Mesendoderm (in vitro differentiated cells): ENCODE data around the gene SIGLEC5.

Experiments
- DNase-seq: peaks from one replicate; pipeline ENCODE4 v3.0.0; 2013
- H2AK5ac ChIP-seq: 2 replicates; pipeline ENCODE4 v1.6.1; 2013; ENCODE audit warnings: low read length, inconsistent platforms
- H2BK120ac ChIP-seq: 2 replicates; pipeline ENCODE4 v1.6.1; 2013; ENCODE audit warnings: low read depth, mild to moderate bottlenecking, low read length, moderate library complexity, mixed read lengths
- H2BK15ac ChIP-seq: replicated peaks from 2 replicates; pipeline ENCODE4 v1.6.1; 2013; ENCODE audit warnings: low read depth, mild to moderate bottlenecking, moderate library complexity
- H2BK5ac ChIP-seq: 2 replicates; pipeline ENCODE4 v1.6.1; 2013; ENCODE audit warnings: low read length, inconsistent platforms
- H3K18ac ChIP-seq: 2 replicates; pipeline ENCODE4 v1.6.1; 2013; ENCODE audit warnings: mild to moderate bottlenecking, low read length, mixed read lengths
- H3K23ac ChIP-seq: one replicate; pipeline ENCODE4 v1.6.1; 2013; ENCODE audit warnings: low read length
- H3K27ac ChIP-seq: 2 replicates; pipeline ENCODE4 v1.5.1; 2013; ENCODE audit warnings: low read depth, mild to moderate bottlenecking, inconsistent platforms, low read length, moderate library complexity
- H3K27me3 ChIP-seq: 2 replicates; pipeline ENCODE4 v1.6.1; 2013; ENCODE audit warnings: low read length, control low read depth, mild to moderate bottlenecking, inconsistent platforms; ENCODE audit not compliant: insufficient read depth, poor library complexity
- H3K36me3 ChIP-seq: 2 replicates; pipeline ENCODE4 v1.6.1; 2013; ENCODE audit warnings: low read length, inconsistent platforms; ENCODE audit not compliant: control insufficient read depth, insufficient read depth
- H3K4ac ChIP-seq: one replicate; pipeline ENCODE4 v1.6.1; 2013; ENCODE audit warnings: low read depth, mild to moderate bottlenecking, low read length, moderate library complexity
- H3K4me1 ChIP-seq: 2 replicates; pipeline ENCODE4 v1.6.1; 2013; ENCODE audit warnings: low read depth, low read length, inconsistent platforms; ENCODE audit not compliant: control insufficient read depth
- H3K4me2 ChIP-seq: 2 replicates; pipeline ENCODE4 v1.6.1; 2013; ENCODE audit warnings: low read length
- H3K4me3 ChIP-seq: 2 replicates; pipeline ENCODE4 v1.5.1; 2013; ENCODE audit warnings: mild to moderate bottlenecking, low read length
- H3K56ac ChIP-seq: one replicate; pipeline ENCODE4 v1.6.1; 2013; ENCODE audit warnings: low read length
- H3K79me1 ChIP-seq: 2 replicates; pipeline ENCODE4 v1.6.1; 2013; ENCODE audit warnings: low read length, inconsistent platforms
- H3K79me2 ChIP-seq: 2 replicates; pipeline ENCODE4 v1.6.1; 2013; ENCODE audit warnings: mild to moderate bottlenecking, low read length; ENCODE audit not compliant: control insufficient read depth, insufficient read depth
- H3K9ac ChIP-seq: 2 replicates; pipeline ENCODE4 v1.6.1; 2013; ENCODE audit warnings: low read length, inconsistent platforms
- H4K5ac ChIP-seq: one replicate; pipeline ENCODE4 v1.6.1; 2013; ENCODE audit warnings: low read length
- H4K8ac ChIP-seq: one replicate; pipeline ENCODE4 v1.6.1; 2013; ENCODE audit warnings: low read depth, mild to moderate bottlenecking, control low read depth, low read length, moderate library complexity
- WGBS: extraction: QIAGEN DNeasy Blood & Tissue Kit; methylation state at CpG from one replicate; pipeline ENCODE4 v1.1.7; 2013; ENCODE audit warnings: low lambda C conversion rate, missing lambda C conversion rate; ENCODE audit not compliant: insufficient coverage; ENCODE audit errors: extremely low coverage; 5-methylcytosine and 5-hydroxymethylcytosine counted together

The SIGLEC5 gene

DNA sequence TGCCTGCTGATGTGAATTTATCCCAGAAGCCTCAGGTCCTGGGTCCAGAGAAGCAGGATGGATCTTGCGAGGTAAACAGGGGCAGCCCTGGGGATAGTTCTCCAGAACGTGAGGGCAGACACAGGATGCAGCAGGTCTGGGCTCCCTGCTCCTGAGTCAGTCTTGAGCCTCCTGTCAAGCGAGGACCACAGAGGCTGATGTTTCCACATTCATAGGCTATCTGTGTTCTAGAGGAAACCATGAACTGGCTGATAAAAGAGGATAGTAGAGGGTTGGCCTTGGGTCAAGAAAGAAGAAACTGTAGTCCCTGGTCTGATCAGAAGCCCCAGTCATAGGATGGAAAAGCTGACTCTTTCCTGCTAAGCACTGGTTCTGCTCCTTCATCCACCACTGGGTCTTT is 56.9 kb downstream of the SIGLEC5 start:
- WGBS, result no CpG with 5 or more reads among the region's 3 CpGs
- Histone ChIP-seq H3K27me3 (no peaks in the 10 kb centered on the region), H3K36me3 (no peaks in the 10 kb centered on the region), H2AK5ac (no peak overlapping the region), H3K4me1 (peaks cover 2% of the 10 kb centered on the region), H3K4me3 (no peak overlapping the region), H3K79me2 (peaks cover 2% of the 10 kb centered on the region), H3K18ac (no peak overlapping the region), H3K9ac (no peak overlapping the region), H2BK15ac (no peak overlapping the region), H3K23ac (no peak overlapping the region), H3K56ac (no peak overlapping the region), H4K5ac (no peak overlapping the region), H2BK120ac (no peak overlapping the region), H2BK5ac (no peak overlapping the region), H3K4ac (no peak overlapping the region), H3K79me1 (peaks cover 5% of the 10 kb centered on the region), H4K8ac (no peak overlapping the region), H3K27ac (no peak overlapping the region), H3K4me2 (no peak overlapping the region)
- DNase-seq, result no peak

DNA sequence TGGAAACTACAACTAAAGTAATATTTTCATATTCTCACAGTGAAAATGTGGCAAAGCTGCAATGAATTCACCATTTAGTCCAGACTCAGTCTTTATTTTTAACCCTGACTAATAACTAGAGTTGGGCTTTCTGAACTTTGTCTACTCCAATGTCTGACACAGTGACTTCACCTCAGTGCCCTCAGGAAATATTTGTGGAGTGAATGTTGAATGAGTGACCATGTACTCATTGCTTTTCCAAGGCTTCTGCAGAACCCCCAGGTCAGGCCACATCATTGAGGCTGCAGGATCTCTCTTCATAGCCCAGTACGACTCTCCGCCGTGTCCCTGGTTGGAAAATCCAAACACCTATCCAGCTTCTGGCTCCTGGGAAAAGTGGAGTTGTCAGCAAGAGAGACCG is 57.3 kb downstream of the SIGLEC5 start:
- no peak overlapping the region for H3K23ac ChIP-seq
- no peak overlapping the region for H3K18ac ChIP-seq
- no peak overlapping the region for H4K5ac ChIP-seq
- H3K56ac ChIP-seq, result no peak overlapping the region
- H3K9ac ChIP-seq, result no peak overlapping the region
- no peak overlapping the region for H2BK120ac ChIP-seq
- no peak overlapping the region for H3K27ac ChIP-seq
- no peak overlapping the region for H3K4me2 ChIP-seq
- H3K4me1 ChIP-seq, result peaks cover 2% of the 10 kb centered on the region
- H3K27me3 ChIP-seq, result no peaks in the 10 kb centered on the region
- no peak overlapping the region for H4K8ac ChIP-seq
- no peak overlapping the region for H2BK5ac ChIP-seq
- WGBS, result no CpG with 5 or more reads among the region's 4 CpGs
- no peak for DNase-seq
- no peaks in the 10 kb centered on the region for H3K36me3 ChIP-seq
- peaks cover 5% of the 10 kb centered on the region for H3K79me1 ChIP-seq
- H2BK15ac ChIP-seq, result no peak overlapping the region
- H3K4me3 ChIP-seq, result no peak overlapping the region
- H3K79me2 ChIP-seq, result peaks cover 2% of the 10 kb centered on the region
- H2AK5ac ChIP-seq, result no peak overlapping the region
- no peak overlapping the region for H3K4ac ChIP-seq

DNA sequence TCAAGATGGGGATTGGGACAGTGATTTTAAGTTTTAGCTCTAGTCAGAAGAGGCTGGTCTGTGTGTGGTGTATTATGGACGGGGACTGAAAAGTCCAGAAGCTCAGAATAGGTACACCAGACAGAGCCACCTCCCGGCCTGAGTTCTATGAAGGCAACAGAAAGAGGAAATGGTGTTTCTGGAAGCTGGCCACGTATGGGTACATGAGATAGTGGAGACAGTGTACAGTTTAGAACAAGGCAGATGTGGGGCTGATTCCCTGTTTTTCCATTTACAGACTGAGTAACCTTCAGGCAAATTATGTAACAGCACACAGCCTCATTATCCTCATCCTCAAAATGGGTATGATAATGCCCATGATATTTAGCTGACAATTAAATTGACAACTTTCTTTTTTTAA is 57.8 kb downstream of the SIGLEC5 start:
- no peak overlapping the region for H2BK120ac ChIP-seq
- no peak overlapping the region for H3K4me3 ChIP-seq
- no peak for DNase-seq
- no peak overlapping the region for H4K8ac ChIP-seq
- peaks cover 2% of the 10 kb centered on the region for H3K4me1 ChIP-seq
- no CpG with 5 or more reads among the region's 3 CpGs for WGBS
- H3K56ac ChIP-seq, result no peak overlapping the region
- H3K9ac ChIP-seq, result no peak overlapping the region
- H3K36me3 ChIP-seq, result no peaks in the 10 kb centered on the region
- H2BK15ac ChIP-seq, result no peak overlapping the region
- H3K79me2 ChIP-seq, result peaks cover 2% of the 10 kb centered on the region
- peaks cover 5% of the 10 kb centered on the region for H3K79me1 ChIP-seq
- H3K27me3 ChIP-seq, result no peaks in the 10 kb centered on the region
- H2AK5ac ChIP-seq, result no peak overlapping the region
- no peak overlapping the region for H4K5ac ChIP-seq
- H3K4ac ChIP-seq, result no peak overlapping the region
- H2BK5ac ChIP-seq, result no peak overlapping the region
- no peak overlapping the region for H3K27ac ChIP-seq
- H3K23ac ChIP-seq, result no peak overlapping the region
- no peak overlapping the region for H3K4me2 ChIP-seq
- H3K18ac ChIP-seq, result no peak overlapping the region

DNA sequence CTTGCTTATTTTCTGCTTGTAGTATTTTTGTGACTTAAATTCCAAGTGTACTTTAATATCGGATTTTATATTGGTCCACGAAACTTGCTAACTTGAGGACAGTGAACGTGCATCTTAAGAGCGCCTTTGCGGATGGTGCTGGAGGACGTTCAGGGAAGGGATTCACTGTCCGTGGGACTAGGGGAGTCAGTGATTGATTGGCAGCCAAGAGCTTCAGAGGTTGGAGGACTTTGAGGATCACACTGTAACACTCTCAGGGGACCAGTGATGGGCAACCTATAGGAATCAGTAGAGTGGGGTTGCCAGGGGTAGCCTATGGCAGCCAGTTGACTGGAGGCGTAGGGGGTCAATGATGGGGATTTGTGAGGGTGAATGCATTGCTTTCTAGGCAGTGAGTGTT is 58.6 kb downstream of the SIGLEC5 start:
- WGBS, result no CpG with 5 or more reads among the region's 8 CpGs
- Histone ChIP-seq H3K23ac (no peak overlapping the region), H3K36me3 (no peaks in the 10 kb centered on the region), H3K79me1 (peaks cover 5% of the 10 kb centered on the region), H3K4ac (no peak overlapping the region), H4K5ac (no peak overlapping the region), H3K56ac (peak overlapping the region; percentile 82), H2BK5ac (no peak overlapping the region), H3K18ac (no peak overlapping the region), H2BK15ac (no peak overlapping the region), H3K27ac (no peak overlapping the region), H4K8ac (peak overlapping the region; percentile 98), H3K27me3 (no peaks in the 10 kb centered on the region), H3K4me1 (peaks cover 2% of the 10 kb centered on the region), H3K4me3 (peak overlapping the region; percentile 59), H3K4me2 (peak overlapping the region; percentile 67), H3K79me2 (peaks cover 2% of the 10 kb centered on the region), H2BK120ac (no peak overlapping the region), H3K9ac (peak overlapping the region; percentile 68), H2AK5ac (no peak overlapping the region)
- DNase-seq, result peak; percentile 6

DNA sequence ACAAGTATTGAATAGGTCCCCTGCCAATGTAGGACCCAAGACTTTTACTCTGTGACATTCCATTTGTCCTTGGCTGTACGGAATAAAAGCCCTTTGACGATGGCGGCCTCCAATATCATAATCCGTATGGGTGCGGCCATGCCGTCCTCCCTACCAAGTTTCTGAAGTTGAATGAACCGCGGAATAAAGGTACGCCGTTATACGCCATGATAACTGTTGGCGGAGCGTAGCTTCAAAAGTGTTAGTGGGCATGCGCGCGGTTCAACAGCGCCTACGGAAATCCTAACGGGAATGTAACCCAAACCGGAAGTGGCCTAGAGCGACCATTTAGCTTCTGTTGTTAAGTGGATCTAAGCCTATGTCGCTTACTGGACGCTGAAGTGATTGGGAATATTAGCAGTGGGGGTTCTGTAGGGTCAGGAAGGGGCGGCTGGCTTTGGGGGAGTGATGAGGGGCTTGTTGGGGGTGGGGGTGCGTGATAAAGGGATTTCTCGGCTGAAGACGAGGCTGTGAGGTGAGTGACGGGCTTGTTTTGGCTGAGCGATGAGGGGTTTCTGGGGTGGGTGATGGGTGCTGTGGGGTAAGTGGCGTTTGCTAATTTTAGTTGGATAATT is 59.1 kb downstream of the SIGLEC5 start, which contains the start of gene ZNF175:
TSS of gene ZNF175 (plus strand) at position 322 of the 614 bp plus-strand sequence. CDS start 2,047 bp downstream, outside the sequence.
- Histone ChIP-seq H3K4me2 (peak within 1 kb of the TSS; percentile 67), H3K9ac (peak within 1 kb of the TSS; percentile 68), H3K79me2 (peaks cover 2% of the 10 kb centered on the region), H3K27me3 (no peaks in the 10 kb centered on the region), H3K79me1 (peaks cover 5% of the 10 kb centered on the region), H3K18ac (peak within 1 kb of the TSS; percentile 77), H2AK5ac (no peak within 1 kb of the TSS), H4K8ac (peak within 1 kb of the TSS; percentile 98), H3K27ac (no peak within 1 kb of the TSS), H3K4me1 (peaks cover 2% of the 10 kb centered on the region), H3K4ac (no peak within 1 kb of the TSS), H3K23ac (no peak within 1 kb of the TSS), H3K56ac (peak within 1 kb of the TSS; percentile 82), H2BK120ac (no peak within 1 kb of the TSS), H3K4me3 (peak within 1 kb of the TSS; percentile 59), H2BK15ac (no peak within 1 kb of the TSS), H4K5ac (no peak within 1 kb of the TSS), H3K36me3 (no peaks in the 10 kb centered on the region), H2BK5ac (no peak within 1 kb of the TSS)
- peak; percentile 98 for DNase-seq
- no CpG with 5 or more reads among the region's 30 CpGs for WGBS

GRCh38 chr19:51568456-51568855 is 61.7 kb downstream of the SIGLEC5 start:
- H3K4me2 ChIP-seq, result no peak overlapping the region
- no peak overlapping the region for H3K4me3 ChIP-seq
- H2BK15ac ChIP-seq, result no peak overlapping the region
- no peak overlapping the region for H3K56ac ChIP-seq
- H3K79me2 ChIP-seq, result peaks cover 2% of the 10 kb centered on the region
- H3K9ac ChIP-seq, result no peak overlapping the region
- DNase-seq, result no peak
- no peak overlapping the region for H4K5ac ChIP-seq
- H3K4ac ChIP-seq, result no peak overlapping the region
- no peak overlapping the region for H2BK5ac ChIP-seq
- H2AK5ac ChIP-seq, result no peak overlapping the region
- H2BK120ac ChIP-seq, result no peak overlapping the region
- H3K27ac ChIP-seq, result no peak overlapping the region
- H3K79me1 ChIP-seq, result peaks cover 5% of the 10 kb centered on the region
- H4K8ac ChIP-seq, result no peak overlapping the region
- H3K27me3 ChIP-seq, result no peaks in the 10 kb centered on the region
- WGBS, result no CpG with 5 or more reads among the region's 1 CpG
- no peak overlapping the region for H3K23ac ChIP-seq
- peaks cover 2% of the 10 kb centered on the region for H3K4me1 ChIP-seq
- H3K36me3 ChIP-seq, result no peaks in the 10 kb centered on the region
- H3K18ac ChIP-seq, result no peak overlapping the region
